Osteoblast (primary cell): ENCODE data around the gene PITPNM1. TPM values are rescaled to one million over a fixed set of nuclear protein-coding genes. Genes with fewer than 3 reads are reported as not detected.
"Not testable (repeated sequence)": the region's sequence is repeated elsewhere in the genome, so short reads cannot be mapped to it uniquely, and the experiment has no call there.

Experiments
- DNase-seq: peaks from one replicate; pipeline ENCODE4 v3.0.0; 2011; ENCODE audit warnings: low spot score, mixed read lengths; ENCODE audit not compliant: insufficient read length; ENCODE audit errors: missing footprints
- H2AFZ ChIP-seq: 2 replicates; pipeline ENCODE4 v1.6.0; 2011; ENCODE audit warnings: mild to moderate bottlenecking, low read length
- H3K27ac ChIP-seq: 2 replicates; pipeline ENCODE4 v1.5.1; 2011; ENCODE audit warnings: mild to moderate bottlenecking, low read depth, low read length, moderate library complexity
- H3K27me3 ChIP-seq: 2 replicates; pipeline ENCODE4 v1.6.0; 2012; ENCODE audit warnings: mild to moderate bottlenecking, control low read depth, inconsistent platforms, low read length, moderate library complexity; ENCODE audit not compliant: insufficient read depth
- H3K36me3 ChIP-seq: 2 replicates; pipeline ENCODE4 v1.5.1; 2011; ENCODE audit warnings: mild to moderate bottlenecking, low read length, control low read depth, moderate library complexity; ENCODE audit not compliant: insufficient read depth
- H3K4me1 ChIP-seq: 2 replicates; pipeline ENCODE4 v1.5.1; 2011; ENCODE audit warnings: mild to moderate bottlenecking, low read length, control low read depth, moderate library complexity; ENCODE audit not compliant: insufficient read depth
- H3K4me2 ChIP-seq: 2 replicates; pipeline ENCODE4 v1.6.0; 2011; ENCODE audit warnings: mild to moderate bottlenecking, low read length; ENCODE audit not compliant: insufficient read depth
- H3K4me3 ChIP-seq: fragments of 200-600 bp; sonication (generic); 3 replicates; pipeline ENCODE4 v1.5.1; 2012; ENCODE audit warnings: mild to moderate bottlenecking, low read length, inconsistent platforms; ENCODE audit not compliant: insufficient read depth
- H3K79me2 ChIP-seq: 2 replicates; pipeline ENCODE4 v1.6.0; 2012; ENCODE audit warnings: mild to moderate bottlenecking, low read length, control low read depth, inconsistent platforms; ENCODE audit not compliant: insufficient read depth
- H3K9me3 ChIP-seq: 2 replicates; pipeline ENCODE4 v1.5.1; 2011; ENCODE audit warnings: low read depth, low read length, control low read depth
- H4K20me1 ChIP-seq: 2 replicates; pipeline ENCODE4 v1.6.0; 2012; ENCODE audit warnings: mild to moderate bottlenecking, low read length, control low read depth; ENCODE audit not compliant: insufficient read depth
- CTCF ChIP-seq: IDR thresholded peaks from 2 replicates; pipeline ENCODE4 v1.5.1; 2011; ENCODE audit warnings: mild to moderate bottlenecking, low read depth, low read length, moderate library complexity; ENCODE audit errors: extremely low read depth
- total RNA-seq: library from RNA; depleted of rRNA; stranded (reverse); fragments of >200 nt; gene quantifications from 2 replicates; pipeline ENCODE4 v1.2.3, GENCODE V29; 2012

PITPNM1 gene
- total RNA-seq, 1 donor: 14.1 TPM

- peak; percentile 87 for DNase-seq
- Histone ChIP-seq H3K27me3 (no peaks in the 10 kb centered on the region), H3K9me3 (no peaks in the 10 kb centered on the region), H2AFZ (peak overlapping the region; percentile 74), H3K4me3 (peak overlapping the region; percentile 86), H3K27ac (peak overlapping the region; percentile 65), H4K20me1 (no peaks in the 10 kb centered on the region), H3K4me2 (peak overlapping the region; percentile 96), H3K36me3 (no peaks in the 10 kb centered on the region), H3K79me2 (peaks cover 10% of the 10 kb centered on the region), H3K4me1 (peaks cover 25% of the 10 kb centered on the region)
- TF ChIP-seq CTCF: no peak
Measured at GRCh38 chr11:67468056-67468455, 37.1 kb downstream of the PITPNM1 start.

- H3K4me3 ChIP-seq: no peak overlapping the region
- H3K9me3 ChIP-seq: no peaks in the 10 kb centered on the region
- no peaks in the 10 kb centered on the region for H3K36me3 ChIP-seq
- no peak overlapping the region for H3K4me2 ChIP-seq
- H3K27ac ChIP-seq: no peak overlapping the region
- peak; percentile 80 for DNase-seq
- H3K27me3 ChIP-seq: no peaks in the 10 kb centered on the region
- TF ChIP-seq CTCF: no peak
- no peaks in the 10 kb centered on the region for H4K20me1 ChIP-seq
- H2AFZ ChIP-seq: no peak overlapping the region
- peaks cover 10% of the 10 kb centered on the region for H3K79me2 ChIP-seq
- H3K4me1 ChIP-seq: peaks cover 25% of the 10 kb centered on the region
Measured at GRCh38 chr11:67466962-67467771, 38.0 kb downstream of the PITPNM1 start.

- DNase-seq: no peak
- Histone ChIP-seq H3K4me3 (no peak overlapping the region), H3K36me3 (no peaks in the 10 kb centered on the region), H3K4me1 (peaks cover 25% of the 10 kb centered on the region), H3K79me2 (peaks cover 10% of the 10 kb centered on the region), H4K20me1 (no peaks in the 10 kb centered on the region), H3K4me2 (no peak overlapping the region), H3K9me3 (no peaks in the 10 kb centered on the region), H2AFZ (no peak overlapping the region), H3K27me3 (no peaks in the 10 kb centered on the region), H3K27ac (no peak overlapping the region)
- no peak for TF ChIP-seq CTCF
Measured at GRCh38 chr11:67466367-67466766, 38.8 kb downstream of the PITPNM1 start.

GRCh38 chr11:67465530-67465929 lies 39.6 kb downstream of the PITPNM1 start:
- Histone ChIP-seq H3K4me1 (peaks cover 25% of the 10 kb centered on the region), H3K4me3 (peak overlapping the region; percentile 75), H3K79me2 (peaks cover 10% of the 10 kb centered on the region), H3K4me2 (peak overlapping the region; percentile 82)
- not testable (repeated sequence) for DNase-seq, H2AFZ ChIP-seq, H3K9me3 ChIP-seq, H3K27me3 ChIP-seq, H4K20me1 ChIP-seq, H3K27ac ChIP-seq, H3K36me3 ChIP-seq
